ENCODE data around the gene STXBP5.

- TF ChIP-seq CTCF (IDR thresholded peaks at IDR 0.05) (no peak), POLR2A (IDR thresholded peaks at IDR 0.05) (no peak)
These were observed 8.2 kb upstream of the STXBP5 start for GRCh38 chr6:147195987-147196386.
